Bronchus fibroblast of lung (primary cell): ENCODE measurements around the gene ASXL2. TPM values are rescaled to one million over a fixed set of nuclear protein-coding genes. Genes with fewer than 3 reads are reported as not detected.

Experiments used
- total RNA-seq: library from RNA; depleted of rRNA; stranded (reverse); fragments of >200 nt; gene quantifications from 2 replicates; pipeline ENCODE4 v1.2.3, GENCODE V29; 2015

Gene ASXL2
- total RNA-seq = 5.1 and 6.1 TPM in 2 replicates

DNA sequence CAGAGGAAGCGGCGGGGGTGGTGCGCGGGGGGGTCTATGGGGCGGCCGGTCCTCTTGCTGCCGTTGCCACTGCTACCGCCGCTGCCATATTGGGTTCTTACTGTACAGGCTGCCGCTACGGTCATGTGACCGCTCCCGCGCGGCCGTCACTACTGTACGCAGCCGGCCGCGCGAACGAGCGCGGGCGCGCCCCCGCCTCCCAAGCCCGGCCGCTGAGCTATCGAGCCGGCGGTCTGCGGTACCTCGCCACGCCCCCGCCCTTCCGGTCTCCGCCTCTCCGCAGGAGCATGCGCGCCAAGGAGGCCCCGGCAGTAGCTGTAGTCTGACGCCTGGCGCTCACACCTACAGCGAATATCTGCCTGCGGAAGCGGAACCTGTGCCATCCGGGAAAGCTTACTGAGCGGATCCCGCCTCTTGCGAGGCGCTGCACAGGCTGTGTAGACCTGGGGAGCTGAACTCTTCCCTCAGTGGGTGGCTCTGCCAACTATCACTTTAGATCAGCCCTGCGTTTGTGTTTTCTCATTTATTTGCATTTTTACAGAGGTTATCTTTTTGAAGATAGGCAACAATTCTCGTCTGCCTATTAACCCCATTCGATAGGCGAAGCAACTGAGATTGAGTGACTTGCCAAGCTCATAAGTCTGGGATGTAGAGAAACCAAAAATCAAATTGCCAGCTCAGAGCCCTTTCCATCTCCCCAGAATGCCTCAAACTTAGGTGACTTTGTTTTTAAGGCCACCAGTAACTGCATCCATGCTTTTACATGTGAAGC, at the start of gene ASXL2:
Gene ASXL2, minus strand, starts transcription at position 127 of the 772 bp plus-strand sequence. CDS start 265 bp downstream, outside the sequence.

Other genes with a start within 250 kb of the ASXL2 start
- 5.6 and 5.9 TPM in 2 replicates for gene DTNB, start 204.9 kb downstream of the ASXL2 start, total RNA-seq
- 14.1 and 14.3 TPM in 2 replicates for gene KIF3C, start 104.0 kb upstream of the ASXL2 start, total RNA-seq
- 74.2 and 90.1 TPM in 2 replicates for gene RAB10, start 155.6 kb upstream of the ASXL2 start, total RNA-seq